Myocyte (in vitro differentiated cells): ENCODE results near the gene APOBEC3B. TPM values are rescaled to one million over a fixed set of nuclear protein-coding genes. Genes with fewer than 3 reads are reported as not detected.
"Not testable (repeated sequence)": the region's sequence is repeated elsewhere in the genome, so short reads cannot be mapped to it uniquely, and the experiment has no call there.

ENCODE experiments used
- DNase-seq: peaks from one replicate; pipeline ENCODE4 v3.0.0-alpha.2; 2012; ENCODE audit warnings: low read depth
- total RNA-seq: library from RNA; depleted of rRNA; stranded (reverse); fragments of >200 nt; gene quantifications from 2 replicates; pipeline ENCODE4 v1.2.3, GENCODE V29; 2014

APOBEC3B gene
- total RNA-seq, 1 donor from 2014 or later = 0.24 TPM

DNA sequence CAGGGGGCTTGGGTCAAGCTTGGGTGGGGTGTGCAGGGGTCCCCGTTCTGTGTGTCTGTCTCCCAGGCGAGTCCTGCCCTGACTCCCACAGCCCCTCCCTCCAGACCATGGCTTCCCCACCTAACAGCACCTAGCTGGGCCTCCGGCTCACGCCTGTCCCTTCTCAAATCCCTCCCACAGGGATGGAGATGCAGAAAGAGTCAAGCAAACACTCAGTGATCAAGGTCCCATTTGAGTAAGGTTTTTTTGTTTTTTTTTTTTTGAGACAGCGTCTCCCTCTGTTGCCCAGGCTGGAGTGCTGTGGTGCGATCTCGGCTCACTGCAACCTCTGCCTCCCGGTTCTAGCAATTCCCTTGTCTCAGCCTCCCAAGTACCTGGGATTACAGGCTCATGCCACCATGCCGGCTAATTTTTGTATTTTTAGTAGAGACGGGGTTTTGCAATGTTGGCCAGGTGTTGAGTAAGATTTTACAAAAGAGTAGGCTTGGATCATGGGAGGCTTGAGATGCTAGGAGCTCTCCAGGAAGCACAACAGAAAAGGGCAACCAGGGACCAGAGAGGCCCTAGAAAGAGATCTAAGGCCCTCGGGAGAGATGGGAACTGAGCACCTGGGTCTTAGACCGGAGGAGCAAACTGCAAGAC, 44.5 kb downstream of the APOBEC3B start:
- no peak for DNase-seq

DNA sequence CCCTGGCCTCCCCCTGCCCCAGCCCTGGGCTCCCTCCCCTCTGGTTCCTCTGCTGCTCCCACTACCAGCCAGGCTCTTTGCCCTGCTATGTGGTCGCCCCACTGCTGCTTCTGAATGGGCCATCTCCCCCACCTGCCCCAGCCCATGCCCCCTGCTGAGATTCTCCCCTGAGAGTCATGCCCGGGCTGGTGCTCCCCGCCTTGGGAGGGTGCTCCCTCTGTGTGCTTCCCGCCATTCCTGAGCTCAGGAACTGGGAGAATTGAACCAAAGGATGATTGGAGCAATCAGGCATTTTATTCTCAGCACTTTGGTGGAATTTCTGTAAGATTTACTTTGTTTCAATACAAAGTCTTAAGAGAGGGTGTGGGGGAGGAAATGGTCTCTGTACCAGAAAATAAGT, 45.6 kb downstream of the APOBEC3B start:
- DNase-seq = no peak

DNA sequence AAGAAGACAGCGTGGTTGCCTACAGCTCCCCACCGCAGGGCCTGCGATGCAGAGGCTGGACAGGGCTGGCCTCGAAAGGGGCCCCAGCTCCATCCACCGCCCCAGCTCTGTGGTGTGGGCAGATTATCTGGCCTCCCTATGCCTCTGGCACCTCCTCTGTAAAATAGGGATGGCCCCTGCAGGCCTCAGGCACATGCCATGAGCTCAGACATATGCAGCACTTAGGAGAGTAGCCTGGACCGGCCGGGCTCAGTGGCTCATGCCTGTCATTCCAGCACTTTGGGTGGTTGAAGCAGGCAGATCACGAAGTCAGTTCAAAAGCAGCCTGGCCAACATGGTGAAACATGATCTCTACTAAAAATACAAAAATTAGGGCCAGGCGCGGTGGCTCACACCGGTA, 46.1 kb downstream of the APOBEC3B start:
- no peak for DNase-seq

DNA sequence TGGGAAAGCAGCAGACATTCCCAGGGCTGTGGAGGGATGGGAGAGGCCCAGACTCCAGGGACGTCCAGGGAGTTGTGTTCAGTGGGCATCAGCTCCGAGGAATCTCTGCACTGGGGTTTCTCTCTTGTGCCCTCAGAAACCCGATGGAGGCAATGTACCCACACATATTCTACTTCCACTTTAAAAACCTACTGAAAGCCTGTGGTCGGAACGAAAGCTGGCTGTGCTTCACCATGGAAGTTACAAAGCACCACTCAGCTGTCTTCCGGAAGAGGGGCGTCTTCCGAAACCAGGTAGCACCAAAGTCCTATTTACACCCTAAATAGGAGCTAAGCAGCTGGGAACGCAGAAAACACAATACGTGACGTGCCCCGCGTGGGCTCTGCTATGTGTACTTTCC, 47.1 kb downstream of the APOBEC3B start:
- no peak for DNase-seq

DNA sequence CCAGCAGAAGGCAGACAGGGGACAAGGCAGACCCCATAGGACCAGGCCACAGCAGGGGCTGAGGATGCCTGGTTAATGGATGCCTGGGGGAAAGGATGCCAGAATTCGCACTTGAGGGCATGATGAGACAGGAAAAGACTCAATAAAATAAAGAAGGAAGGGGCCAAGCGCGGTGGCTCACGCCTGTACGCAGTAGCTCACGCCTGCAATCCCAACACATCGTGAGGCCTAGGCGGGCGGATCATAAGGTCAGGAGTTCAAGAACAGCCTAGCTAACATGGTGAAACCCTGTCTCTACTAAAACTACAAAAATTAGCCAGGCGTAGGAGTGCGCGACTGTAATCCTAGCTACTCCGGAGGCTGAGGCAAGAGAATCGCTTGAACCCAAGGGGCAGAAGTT, 48.6 kb downstream of the APOBEC3B start:
- DNase-seq = no peak

DNA sequence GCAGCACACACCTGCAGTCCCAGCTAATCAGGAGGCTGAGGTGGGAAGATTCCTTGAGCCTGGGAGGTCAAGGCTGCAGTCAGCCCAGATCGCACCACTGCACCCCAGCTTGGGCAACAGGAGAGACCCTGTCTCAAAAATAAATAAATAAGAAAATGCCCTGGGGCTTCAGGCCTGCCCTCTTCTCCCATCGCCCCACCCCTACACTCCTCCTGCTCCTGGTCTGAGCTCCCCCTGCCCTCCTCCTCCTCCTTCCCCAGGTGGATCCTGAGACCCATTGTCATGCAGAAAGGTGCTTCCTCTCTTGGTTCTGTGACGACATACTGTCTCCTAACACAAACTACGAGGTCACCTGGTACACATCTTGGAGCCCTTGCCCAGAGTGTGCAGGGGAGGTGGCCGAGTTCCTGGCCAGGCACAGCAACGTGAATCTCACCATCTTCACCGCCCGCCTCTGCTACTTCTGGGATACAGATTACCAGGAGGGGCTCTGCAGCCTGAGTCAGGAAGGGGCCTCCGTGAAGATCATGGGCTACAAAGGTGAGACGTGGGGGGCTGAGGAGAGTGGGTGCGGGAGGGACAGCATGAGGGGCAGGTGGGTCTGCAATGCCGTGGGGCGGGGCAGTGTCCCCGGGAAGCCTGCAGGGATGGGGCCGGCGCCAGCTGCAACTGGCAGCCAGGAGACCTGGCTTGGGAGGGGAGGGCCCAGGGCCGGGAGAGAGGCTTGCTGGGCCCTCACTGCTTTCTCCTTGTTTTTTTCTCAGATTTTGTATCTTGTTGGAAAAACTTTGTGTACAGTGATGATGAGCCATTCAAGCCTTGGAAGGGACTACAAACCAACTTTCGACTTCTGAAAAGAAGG, 49.5 kb downstream of the APOBEC3B start:
- not testable (repeated sequence) for DNase-seq

DNA sequence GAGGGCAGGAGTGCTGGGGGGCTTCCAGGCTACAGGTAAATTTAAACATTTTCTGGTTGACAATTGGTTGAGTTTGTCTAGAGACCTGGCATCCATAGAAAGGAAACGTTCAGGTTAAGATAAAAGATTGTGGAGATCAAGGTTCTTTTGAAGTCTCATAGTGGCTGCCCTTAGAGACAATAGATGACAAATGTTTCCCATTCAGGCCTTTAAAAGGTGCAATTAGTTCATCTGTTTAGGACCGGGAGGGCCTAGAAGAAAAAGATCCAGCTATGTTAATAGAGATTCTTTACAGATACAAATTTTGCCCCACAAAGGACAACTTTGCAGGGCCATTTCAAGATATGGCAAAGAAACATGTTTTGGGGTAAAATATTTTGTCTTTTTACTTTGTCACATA, 54.9 kb downstream of the APOBEC3B start:
- not testable (repeated sequence) for DNase-seq

DNA sequence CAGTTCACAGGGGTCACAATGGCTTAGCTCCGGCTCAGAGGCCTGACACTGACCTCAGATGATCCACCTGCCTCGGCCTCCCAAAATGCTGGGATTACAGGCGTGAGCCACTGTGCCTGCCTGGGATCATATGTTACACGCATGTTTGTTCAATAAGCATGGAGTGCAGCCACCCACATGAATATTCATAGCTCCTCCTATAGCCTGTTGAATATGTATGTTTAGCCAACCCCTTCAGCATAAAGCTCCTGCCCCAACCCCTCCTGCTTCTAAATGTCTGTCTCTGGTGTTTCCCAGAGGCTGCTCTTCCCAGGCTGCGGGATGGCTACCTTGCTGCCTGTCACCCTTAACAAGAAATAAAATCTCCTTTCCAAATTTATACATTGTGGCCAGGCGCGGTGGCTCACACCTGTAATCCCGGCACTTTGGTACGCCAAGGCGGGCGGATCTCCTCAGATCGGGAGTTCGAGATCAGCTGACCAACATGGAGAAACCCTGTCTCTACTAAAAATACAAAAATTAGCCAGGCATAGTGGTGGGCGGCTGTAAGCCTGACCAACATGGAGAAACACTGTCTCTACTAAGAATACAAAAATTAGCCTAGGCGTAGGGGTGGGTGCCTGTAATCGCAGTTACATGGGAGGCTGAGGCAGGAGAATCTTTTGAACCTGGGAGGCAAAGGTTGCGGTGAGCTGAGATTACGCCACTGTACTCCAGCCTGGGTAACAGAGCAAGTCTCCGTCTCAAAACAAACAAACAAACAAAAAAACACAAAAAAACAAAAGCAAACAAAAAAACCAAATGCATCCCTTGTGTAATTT, 57.4 kb downstream of the APOBEC3B start:
- no peak for DNase-seq

DNA sequence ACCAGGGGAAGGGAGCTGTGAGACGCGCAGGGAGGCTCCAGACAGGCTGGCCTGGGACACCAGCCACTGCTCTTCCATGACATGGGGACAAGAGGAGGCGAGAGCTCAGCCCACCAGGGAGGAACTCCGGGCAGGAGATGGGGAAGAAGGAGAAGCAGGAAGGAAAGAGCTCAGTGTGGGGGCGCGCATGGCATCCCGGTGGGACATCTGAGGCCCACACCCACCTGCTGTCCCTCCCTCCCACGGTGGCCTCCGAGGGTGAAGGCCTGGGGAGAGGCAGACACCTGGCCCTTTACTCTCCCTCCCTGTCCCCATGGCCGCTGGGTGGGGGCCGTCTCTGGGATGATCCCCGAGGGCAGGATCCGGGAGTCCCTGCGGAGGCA, 58.0 kb downstream of the APOBEC3B start:
- not testable (repeated sequence) for DNase-seq

DNA sequence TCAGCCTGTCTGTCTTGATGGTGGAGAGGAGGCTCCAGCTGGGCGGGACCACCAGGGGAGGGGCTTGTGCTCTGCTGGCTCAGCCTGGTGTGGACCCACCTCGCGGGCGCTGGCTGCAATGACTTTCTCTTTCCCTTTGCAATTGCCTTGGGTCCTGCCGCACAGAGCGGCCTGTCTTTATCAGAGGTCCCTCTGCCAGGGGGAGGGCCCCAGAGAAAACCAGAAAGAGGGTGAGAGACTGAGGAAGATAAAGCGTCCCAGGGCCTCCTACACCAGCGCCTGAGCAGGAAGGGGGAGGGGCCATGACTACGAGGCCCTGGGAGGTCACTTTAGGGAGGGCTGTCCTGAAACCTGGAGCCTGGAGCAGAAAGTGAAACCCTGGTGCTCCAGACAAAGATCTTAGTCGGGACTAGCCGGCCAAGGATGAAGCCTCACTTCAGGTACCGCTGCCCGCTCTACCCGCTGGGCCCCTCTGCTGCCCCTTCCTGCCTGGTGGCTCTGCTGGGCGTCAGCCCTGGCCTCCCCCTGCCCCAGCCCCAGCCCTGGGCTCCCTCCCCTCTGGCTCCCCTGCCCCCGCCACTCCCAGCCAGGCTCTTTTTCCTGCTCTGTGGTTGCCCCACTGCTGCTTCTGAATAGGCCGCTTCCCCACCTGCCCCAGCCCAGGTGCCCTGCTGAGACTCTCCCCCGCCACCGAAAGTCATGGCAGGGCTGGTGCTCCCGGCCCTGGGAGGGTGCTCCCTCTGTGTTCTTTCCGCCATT, 58.6 kb downstream of the APOBEC3B start, which contains the start of gene APOBEC3F:
TSS of gene APOBEC3F (plus strand) at position 327 of the 759 bp plus-strand sequence. CDS start at position 424, 97 bp downstream.
- DNase-seq = peak; percentile 36

DNA sequence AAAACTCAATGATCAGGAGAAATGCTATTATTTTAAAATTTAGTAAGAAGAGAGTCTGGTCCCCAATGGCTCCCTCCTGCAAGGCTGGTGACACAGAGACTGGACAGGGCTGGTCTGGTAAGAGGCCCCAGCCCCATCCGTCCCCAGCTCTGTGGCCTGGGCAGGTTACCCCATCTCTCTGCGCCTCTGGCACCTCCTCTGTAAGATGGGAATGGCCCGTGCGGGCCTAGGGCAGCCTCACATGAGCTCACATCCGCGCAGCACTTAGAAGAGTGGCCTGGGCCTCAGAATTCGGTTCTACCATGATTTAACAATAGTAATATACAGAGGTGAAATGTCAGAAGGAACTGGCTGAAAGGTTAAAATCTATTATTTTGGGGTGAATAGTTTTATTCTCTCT, 59.8 kb downstream of the APOBEC3B start:
- no peak for DNase-seq

Other genes with a start within 250 kb of the APOBEC3B start
- 181 and 248 TPM in 2 replicates for gene SUN2, start 226.3 kb upstream of the APOBEC3B start, total RNA-seq
- 18.9 and 20.1 TPM in 2 replicates for gene DNAL4, start 188.2 kb upstream of the APOBEC3B start, total RNA-seq
- gene NPTXR, start 138.3 kb upstream of the APOBEC3B start, total RNA-seq = 0.47 and 0.96 TPM in 2 replicates
- 26.1 and 32.1 TPM in 2 replicates for gene CBX6, start 110.1 kb upstream of the APOBEC3B start, total RNA-seq
- gene APOBEC3A, start 24.7 kb upstream of the APOBEC3B start, total RNA-seq = not detected in 2 replicates
- gene APOBEC3C, start 31.9 kb downstream of the APOBEC3B start, total RNA-seq = 5.4 and 6.4 TPM in 2 replicates
- 0.21 TPM in 1 of 2 replicates, not detected in the other for gene APOBEC3D, start 38.8 kb downstream of the APOBEC3B start, total RNA-seq
- 0.08 and 0.21 TPM in 2 replicates for gene APOBEC3F, start 58.5 kb downstream of the APOBEC3B start, total RNA-seq
- gene APOBEC3G, start 94.9 kb downstream of the APOBEC3B start, total RNA-seq = 3.9 TPM in 2 replicates
- gene APOBEC3H, start 114.9 kb downstream of the APOBEC3B start, total RNA-seq = not detected in 2 replicates
- gene CBX7, start 170.3 kb downstream of the APOBEC3B start, total RNA-seq = 5.3 and 5.5 TPM in 2 replicates